Stimulated activated memory B cell treated with anti-CD40 and anti-IgM and Interleukin-4, amounts not matched to agents 10 μg/mL and 1 μg/mL and 100 μg/mL, for 72 hours (primary cell): ENCODE results near the gene KIF24.

Experiments used
- ATAC-seq: fragments of 150-1000 bp; cut with Tn5 transposase; 2 replicates; pipeline ENCODE4 v1.10.0; 2021
- H3K27ac Mint-ChIP-seq: one replicate; pipeline ENCODE4 v1.8.0; 2022; ENCODE audit warnings: mild to moderate bottlenecking, mixed read lengths
- H3K27me3 Mint-ChIP-seq: one replicate; pipeline ENCODE4 v1.8.0; 2022; ENCODE audit warnings: mixed read lengths
- H3K36me3 Mint-ChIP-seq: one replicate; pipeline ENCODE4 v1.8.0; 2022; ENCODE audit warnings: mixed read lengths
- H3K4me1 Mint-ChIP-seq: one replicate; pipeline ENCODE4 v1.8.0; 2022; ENCODE audit warnings: mixed read lengths
- H3K4me3 Mint-ChIP-seq: one replicate; pipeline ENCODE4 v1.8.0; 2022; ENCODE audit warnings: mild to moderate bottlenecking, moderate library complexity, mixed read lengths
- H3K9me3 Mint-ChIP-seq: one replicate; pipeline ENCODE4 v1.8.0; 2022; ENCODE audit warnings: mixed read lengths

Gene KIF24, protein sequence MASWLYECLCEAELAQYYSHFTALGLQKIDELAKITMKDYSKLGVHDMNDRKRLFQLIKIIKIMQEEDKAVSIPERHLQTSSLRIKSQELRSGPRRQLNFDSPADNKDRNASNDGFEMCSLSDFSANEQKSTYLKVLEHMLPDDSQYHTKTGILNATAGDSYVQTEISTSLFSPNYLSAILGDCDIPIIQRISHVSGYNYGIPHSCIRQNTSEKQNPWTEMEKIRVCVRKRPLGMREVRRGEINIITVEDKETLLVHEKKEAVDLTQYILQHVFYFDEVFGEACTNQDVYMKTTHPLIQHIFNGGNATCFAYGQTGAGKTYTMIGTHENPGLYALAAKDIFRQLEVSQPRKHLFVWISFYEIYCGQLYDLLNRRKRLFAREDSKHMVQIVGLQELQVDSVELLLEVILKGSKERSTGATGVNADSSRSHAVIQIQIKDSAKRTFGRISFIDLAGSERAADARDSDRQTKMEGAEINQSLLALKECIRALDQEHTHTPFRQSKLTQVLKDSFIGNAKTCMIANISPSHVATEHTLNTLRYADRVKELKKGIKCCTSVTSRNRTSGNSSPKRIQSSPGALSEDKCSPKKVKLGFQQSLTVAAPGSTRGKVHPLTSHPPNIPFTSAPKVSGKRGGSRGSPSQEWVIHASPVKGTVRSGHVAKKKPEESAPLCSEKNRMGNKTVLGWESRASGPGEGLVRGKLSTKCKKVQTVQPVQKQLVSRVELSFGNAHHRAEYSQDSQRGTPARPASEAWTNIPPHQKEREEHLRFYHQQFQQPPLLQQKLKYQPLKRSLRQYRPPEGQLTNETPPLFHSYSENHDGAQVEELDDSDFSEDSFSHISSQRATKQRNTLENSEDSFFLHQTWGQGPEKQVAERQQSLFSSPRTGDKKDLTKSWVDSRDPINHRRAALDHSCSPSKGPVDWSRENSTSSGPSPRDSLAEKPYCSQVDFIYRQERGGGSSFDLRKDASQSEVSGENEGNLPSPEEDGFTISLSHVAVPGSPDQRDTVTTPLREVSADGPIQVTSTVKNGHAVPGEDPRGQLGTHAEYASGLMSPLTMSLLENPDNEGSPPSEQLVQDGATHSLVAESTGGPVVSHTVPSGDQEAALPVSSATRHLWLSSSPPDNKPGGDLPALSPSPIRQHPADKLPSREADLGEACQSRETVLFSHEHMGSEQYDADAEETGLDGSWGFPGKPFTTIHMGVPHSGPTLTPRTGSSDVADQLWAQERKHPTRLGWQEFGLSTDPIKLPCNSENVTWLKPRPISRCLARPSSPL (N-terminal part only)

DNA sequence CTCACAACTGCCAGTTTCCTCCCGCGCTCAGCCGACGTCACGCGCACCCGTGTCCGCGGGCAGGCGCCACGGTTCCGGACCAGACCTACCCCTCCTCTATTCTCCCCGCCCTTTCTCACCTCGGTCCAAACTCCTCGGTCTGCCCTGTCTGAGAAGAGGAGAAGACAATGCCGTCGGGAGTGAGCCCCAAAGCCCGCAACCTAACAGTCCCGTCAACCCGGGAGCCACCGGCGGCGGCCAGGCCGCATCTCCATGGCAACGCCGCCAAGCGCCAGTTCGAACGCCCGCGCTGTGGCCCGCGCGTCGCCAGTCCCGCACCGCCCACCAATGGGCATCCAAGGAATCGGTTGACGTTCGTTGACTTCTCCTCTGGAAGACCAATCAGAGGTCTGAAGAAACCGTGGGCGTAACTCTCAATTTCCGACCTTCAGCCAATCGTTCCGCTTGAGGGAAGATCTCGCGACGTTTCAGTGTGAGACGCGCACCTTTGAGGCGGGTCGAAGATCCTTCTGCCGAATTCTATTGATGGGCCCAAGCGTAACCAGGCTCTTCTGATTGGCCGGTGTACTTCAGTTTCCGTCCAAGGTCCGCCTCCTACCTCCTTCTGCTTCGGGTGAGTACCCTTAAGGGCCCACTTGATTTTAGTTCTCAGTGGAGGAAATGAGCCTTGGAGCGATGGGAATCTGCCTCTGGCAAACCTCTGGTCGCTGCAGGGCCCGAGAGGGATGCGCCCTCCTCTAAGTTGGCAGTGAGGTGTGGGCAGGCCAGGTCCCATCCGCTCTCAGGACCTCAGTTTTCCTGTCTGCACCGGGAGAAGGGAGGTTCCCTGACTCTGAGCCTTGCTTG lies at the start of gene KIF24, which contains the start of gene NUDT2:
TSS of gene KIF24 (minus strand) at position 282 of the 846 bp plus-strand sequence. CDS start 17,922 bp downstream, outside the sequence.
TSS of gene NUDT2 (plus strand) at position 583 of the 846 bp plus-strand sequence. CDS start 9,471 bp downstream, outside the sequence.
- no peaks in the 10 kb centered on the region for H3K9me3 Mint-ChIP-seq
- H3K27ac Mint-ChIP-seq: peak within 1 kb of the TSS; percentile 100
- H3K4me1 Mint-ChIP-seq: peaks cover 36% of the 10 kb centered on the region
- peak; percentile 98 for ATAC-seq
- peak within 1 kb of the TSS; percentile 97 for H3K4me3 Mint-ChIP-seq
- no peaks in the 10 kb centered on the region for H3K36me3 Mint-ChIP-seq
- no peaks in the 10 kb centered on the region for H3K27me3 Mint-ChIP-seq

DNA sequence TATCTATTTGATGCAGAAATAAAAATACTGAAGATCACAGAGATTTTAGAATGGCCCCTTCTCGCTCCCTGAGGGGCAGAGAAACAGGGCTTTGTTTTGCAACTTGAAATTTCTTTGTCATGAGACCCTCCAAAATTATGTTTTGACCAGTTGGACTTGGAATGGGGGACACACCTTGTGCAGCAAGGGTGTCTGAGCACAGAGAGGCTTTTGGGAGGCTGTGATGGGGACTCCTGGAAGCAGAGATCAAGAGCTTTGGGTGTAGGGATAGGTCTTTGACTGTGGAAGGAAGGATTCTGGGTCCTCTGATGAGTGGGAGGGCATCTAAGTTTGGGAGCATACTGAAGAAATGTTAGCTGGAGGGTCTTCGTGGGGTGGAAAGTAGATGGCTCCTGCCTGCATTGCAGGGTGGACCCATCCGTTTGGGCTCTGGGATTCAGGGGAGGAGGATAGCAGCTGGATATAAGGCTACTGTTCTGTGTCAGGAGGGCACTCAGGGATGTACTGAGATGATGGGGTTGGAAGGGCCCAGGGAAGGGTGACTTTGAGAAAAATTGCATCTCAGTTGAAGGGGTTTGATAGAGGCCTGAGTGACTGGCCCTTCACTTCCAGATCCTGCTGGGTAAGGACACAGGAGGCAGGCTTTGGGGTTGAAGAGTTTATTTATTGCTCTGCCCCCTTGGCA lies 49.5 kb upstream of the KIF24 start:
- Mint-ChIP-seq H3K27ac (no peak overlapping the region), H3K36me3 (no peaks in the 10 kb centered on the region), H3K4me3 (no peak overlapping the region), H3K27me3 (no peaks in the 10 kb centered on the region), H3K9me3 (no peaks in the 10 kb centered on the region), H3K4me1 (peaks cover 32% of the 10 kb centered on the region)
- no peak for ATAC-seq

DNA sequence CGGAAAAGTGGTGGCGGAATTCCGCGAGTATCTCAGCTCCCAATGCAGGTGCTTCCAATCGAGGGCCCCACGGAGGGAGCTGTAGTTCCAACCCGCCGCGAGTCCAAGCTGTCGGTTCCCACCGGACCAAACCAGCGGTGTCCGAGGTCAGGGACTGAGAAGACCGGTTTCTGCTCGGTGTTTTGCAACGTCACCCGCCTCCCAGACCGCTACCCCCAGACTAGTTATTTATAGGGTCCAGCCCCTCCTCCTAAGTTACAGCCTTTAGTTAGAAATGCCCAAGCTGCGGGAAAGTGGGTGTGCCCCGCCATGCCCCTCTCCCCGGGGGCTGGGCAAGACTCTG lies 48.3 kb upstream of the KIF24 start:
- no peaks in the 10 kb centered on the region for H3K9me3 Mint-ChIP-seq
- peaks cover 32% of the 10 kb centered on the region for H3K4me1 Mint-ChIP-seq
- peak overlapping the region; percentile 66 for H3K27ac Mint-ChIP-seq
- no peaks in the 10 kb centered on the region for H3K36me3 Mint-ChIP-seq
- H3K4me3 Mint-ChIP-seq: peak overlapping the region; percentile 89
- no peaks in the 10 kb centered on the region for H3K27me3 Mint-ChIP-seq
- no peak for ATAC-seq

DNA sequence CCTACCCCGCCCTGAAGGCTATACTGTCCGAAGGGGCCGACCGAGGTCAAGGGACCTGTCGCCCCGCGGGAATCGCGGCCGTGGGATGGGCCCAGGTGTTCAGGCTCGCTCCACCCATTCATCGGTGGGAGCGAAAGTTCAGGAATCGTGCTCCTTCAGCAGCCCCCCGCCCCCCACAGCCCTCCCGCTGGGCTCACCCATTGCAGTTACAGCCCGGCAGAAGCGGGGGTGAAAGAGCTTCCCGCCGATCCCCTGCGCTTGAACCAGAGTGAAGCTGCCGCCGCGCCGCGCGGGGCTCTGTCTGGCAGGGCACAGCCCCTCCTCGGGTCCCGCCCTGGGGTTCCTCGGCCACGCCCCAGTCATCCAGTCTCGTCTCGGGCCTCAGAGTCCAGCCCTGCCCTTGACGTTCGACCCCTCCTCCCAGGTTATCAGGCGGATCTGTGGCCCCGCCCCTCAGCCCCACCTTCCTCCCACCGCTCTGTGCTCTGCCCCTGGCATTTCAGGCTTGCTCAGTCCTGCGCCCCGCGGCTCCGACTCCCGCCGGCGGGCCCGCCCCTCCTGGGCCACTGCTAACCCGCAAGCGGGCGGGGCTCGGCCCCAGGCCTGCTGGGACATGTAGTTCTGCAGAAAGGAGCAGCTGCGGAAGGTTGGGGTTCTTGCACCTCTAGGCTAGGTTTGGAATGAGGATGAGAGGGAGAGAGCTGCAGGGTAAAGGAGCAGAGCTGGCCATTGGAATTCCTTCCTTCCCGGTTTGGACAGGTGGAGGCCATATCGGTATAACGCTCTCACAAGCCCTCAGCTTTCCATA lies 47.7 kb upstream of the KIF24 start, which contains the start of gene MYORG:
TSS of gene MYORG (minus strand) at position 303 of the 808 bp plus-strand sequence. CDS start 3,955 bp downstream, outside the sequence.
- H3K4me1 Mint-ChIP-seq: peaks cover 32% of the 10 kb centered on the region
- H3K4me3 Mint-ChIP-seq: peak within 1 kb of the TSS; percentile 89

DNA sequence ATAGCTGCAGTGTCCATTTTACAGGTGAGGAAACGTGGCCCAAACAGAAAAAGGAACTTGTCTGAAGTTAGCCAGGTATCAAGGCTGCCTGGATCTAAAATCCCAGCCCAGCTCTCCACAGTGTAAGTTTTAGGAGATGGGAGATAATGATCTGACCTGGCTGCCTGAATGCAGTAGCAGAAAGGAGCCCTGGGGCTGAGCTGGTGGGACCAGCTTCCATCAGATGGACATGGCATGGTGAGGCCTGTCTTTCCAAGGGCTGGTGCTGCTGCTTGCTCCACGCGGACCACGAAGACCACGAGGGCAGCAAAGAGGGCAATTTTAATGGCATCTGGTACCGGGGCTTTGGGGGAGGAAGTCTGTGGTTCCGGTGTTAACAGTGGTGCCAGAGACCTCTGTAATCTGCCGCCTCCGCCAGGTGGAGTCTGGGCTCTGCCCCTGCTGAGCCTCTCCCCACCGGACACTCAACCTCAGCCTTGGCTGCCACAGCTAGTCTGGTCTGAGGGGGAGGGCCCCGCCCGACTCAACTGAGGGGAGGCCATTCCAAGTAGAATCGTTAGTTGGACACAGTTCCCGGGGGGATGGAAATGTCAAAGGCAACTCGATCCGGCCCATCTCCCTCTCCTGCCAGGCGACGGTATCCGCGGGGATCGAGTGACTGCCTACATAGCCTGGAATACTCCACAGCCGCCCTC lies 47.0 kb upstream of the KIF24 start:
- Mint-ChIP-seq H3K9me3 (no peaks in the 10 kb centered on the region), H3K4me1 (peaks cover 26% of the 10 kb centered on the region), H3K36me3 (no peaks in the 10 kb centered on the region), H3K27me3 (no peaks in the 10 kb centered on the region), H3K27ac (peak overlapping the region; percentile 66), H3K4me3 (peak overlapping the region; percentile 89)
- ATAC-seq: peak; percentile 63

More for the DNA sequence above, 47.7 kb upstream of the KIF24 start, which contains the start of gene MYORG:
- H3K36me3 Mint-ChIP-seq: no peaks in the 10 kb centered on the region
- no peaks in the 10 kb centered on the region for H3K9me3 Mint-ChIP-seq
- H3K27me3 Mint-ChIP-seq: no peaks in the 10 kb centered on the region
- peak; percentile 94 for ATAC-seq
- peak within 1 kb of the TSS; percentile 66 for H3K27ac Mint-ChIP-seq

DNA sequence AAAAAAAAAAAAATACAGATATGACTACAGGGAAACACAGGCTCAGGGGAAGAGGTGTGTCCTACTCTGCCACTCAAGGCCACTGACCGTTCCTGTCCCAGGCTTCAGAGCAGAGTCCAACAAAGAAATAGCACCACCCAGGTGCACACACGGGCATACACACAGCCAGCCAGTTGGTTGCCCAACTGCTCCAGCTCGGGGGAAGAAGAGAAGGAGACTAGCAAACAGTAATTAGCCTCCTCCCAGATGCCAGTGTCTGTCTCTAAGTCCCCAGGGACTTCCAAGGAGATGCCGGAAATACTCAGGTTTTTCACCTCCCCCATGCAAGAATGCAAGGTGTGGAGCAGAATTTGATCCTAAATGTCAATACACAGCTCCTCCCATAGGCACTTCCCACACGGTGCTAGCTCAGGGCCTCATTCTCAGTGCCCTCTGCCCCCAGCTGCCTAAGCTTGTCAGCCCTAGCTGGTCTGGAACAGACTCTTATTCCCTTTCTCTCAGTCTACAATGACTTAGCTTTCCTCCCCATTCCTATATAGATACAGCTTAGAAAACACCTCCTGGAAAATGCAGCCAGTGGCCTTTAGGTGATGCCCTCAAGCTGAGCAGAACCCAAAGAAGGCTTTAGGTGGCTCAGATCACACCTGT lies 46.0 kb upstream of the KIF24 start:
- Mint-ChIP-seq H3K9me3 (no peaks in the 10 kb centered on the region), H3K27me3 (no peaks in the 10 kb centered on the region), H3K27ac (no peak overlapping the region), H3K36me3 (no peaks in the 10 kb centered on the region), H3K4me1 (peaks cover 20% of the 10 kb centered on the region), H3K4me3 (no peak overlapping the region)
- ATAC-seq: no peak

DNA sequence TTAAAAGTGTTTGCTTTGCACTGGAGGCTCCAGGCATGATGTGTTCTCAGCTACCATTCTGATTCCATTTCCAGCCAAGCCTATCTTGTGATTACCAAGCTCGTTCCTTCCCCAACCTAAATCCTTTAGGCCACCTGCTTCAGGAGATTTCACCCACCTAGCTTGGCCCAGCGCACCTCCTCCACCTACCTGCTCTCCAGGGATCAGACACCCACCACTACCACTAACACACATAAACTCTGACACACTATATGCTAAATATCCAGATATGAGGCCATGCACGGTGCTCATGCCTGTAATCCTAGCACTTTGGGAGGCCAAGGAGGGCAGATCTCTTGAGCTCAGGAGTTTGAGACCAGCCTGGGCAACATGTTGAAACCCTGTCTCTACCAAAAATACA lies 45.3 kb upstream of the KIF24 start:
- Mint-ChIP-seq H3K4me1 (peaks cover 13% of the 10 kb centered on the region), H3K9me3 (no peaks in the 10 kb centered on the region), H3K36me3 (no peaks in the 10 kb centered on the region), H3K27me3 (no peaks in the 10 kb centered on the region), H3K4me3 (no peak overlapping the region), H3K27ac (no peak overlapping the region)
- no peak for ATAC-seq

DNA sequence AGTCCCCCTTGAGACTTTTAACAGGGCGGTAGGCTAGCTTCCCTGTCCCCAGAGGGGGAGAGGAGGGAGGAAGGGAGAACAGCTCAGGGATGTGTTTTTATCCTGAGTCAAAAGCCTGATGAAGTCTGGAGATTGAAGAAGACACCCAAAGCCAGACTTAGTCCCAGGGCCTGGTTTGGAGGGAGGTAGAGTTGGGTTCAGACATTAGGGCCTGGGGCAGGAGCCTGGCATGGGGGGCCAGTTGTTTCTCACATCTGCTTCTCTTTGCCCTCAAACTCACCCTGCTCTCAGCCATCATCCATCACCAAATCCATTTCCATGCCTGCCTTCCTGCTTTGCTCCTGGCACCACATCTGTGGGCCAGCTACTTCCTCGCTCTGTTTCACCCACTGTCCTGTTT lies 44.7 kb upstream of the KIF24 start:
- Mint-ChIP-seq H3K27me3 (no peaks in the 10 kb centered on the region), H3K27ac (no peak overlapping the region), H3K4me1 (peaks cover 9% of the 10 kb centered on the region), H3K9me3 (no peaks in the 10 kb centered on the region), H3K4me3 (no peak overlapping the region), H3K36me3 (peaks cover 3% of the 10 kb centered on the region)
- no peak for ATAC-seq

DNA sequence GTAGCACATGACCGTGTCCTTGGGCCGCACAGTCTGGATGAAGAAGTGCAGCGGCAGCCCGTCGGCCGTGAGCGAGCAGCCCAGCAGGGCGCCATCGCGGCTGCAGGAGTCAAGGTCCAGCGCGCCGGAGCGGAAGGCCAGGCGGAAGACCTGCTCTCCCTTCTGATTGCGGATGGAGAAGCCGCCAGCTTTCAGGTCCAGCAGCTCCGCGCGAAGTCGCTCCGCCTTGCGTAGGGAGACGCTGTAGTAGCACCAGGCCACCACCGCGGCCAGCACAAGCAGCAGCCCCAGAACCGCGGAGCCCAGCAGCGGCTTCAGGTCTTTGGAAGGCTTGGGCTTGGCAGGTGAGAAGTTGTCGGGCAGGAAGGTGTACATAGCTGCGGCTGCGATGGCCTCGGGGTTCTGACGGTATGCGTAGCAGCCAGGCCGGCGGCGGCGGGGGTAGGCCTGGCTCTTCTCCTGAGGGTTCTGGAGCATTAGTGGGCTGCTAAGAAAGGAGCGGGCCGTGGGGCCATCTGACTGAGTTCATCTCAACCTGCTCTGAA lies 43.5 kb upstream of the KIF24 start:
- H3K4me3 Mint-ChIP-seq: no peak overlapping the region

DNA sequence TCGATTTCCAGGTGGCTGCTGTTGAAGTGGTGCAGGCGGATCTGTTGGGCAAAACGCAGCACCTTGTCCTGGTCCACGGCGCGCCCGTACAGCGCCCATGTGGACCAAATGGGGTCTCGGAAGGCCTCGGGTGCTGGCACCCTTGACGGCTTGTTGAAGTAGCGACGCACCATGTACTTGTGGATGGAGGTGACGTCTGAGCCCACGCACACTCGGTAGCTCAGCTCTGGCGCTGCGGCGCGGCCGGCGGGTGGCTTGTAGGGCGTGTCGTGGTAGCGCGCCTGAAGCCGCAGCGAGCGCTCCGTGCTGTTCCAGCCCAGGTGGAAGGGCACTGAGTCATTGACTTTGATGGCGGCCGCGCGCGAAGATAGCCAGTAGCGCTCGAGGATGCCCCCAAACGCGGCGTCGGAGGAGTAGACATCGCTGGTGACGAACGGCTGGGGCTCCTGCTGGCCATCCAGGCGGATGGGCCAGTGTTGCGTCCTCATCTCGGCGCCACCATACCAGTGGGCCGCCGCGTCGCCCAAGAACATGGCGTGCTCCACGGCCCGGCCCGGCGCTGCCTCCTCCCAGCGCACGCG lies 42.9 kb upstream of the KIF24 start:
- Mint-ChIP-seq H3K4me1 (peaks cover 9% of the 10 kb centered on the region), H3K4me3 (no peak overlapping the region), H3K27me3 (no peaks in the 10 kb centered on the region), H3K36me3 (peaks cover 7% of the 10 kb centered on the region), H3K27ac (no peak overlapping the region), H3K9me3 (peaks cover 7% of the 10 kb centered on the region)
- no peak for ATAC-seq

More for the DNA sequence above, 43.5 kb upstream of the KIF24 start:
- peaks cover 7% of the 10 kb centered on the region for H3K36me3 Mint-ChIP-seq
- H3K9me3 Mint-ChIP-seq: peaks cover 2% of the 10 kb centered on the region
- no peak overlapping the region for H3K27ac Mint-ChIP-seq
- peaks cover 9% of the 10 kb centered on the region for H3K4me1 Mint-ChIP-seq
- ATAC-seq: no peak
- H3K27me3 Mint-ChIP-seq: no peaks in the 10 kb centered on the region

DNA sequence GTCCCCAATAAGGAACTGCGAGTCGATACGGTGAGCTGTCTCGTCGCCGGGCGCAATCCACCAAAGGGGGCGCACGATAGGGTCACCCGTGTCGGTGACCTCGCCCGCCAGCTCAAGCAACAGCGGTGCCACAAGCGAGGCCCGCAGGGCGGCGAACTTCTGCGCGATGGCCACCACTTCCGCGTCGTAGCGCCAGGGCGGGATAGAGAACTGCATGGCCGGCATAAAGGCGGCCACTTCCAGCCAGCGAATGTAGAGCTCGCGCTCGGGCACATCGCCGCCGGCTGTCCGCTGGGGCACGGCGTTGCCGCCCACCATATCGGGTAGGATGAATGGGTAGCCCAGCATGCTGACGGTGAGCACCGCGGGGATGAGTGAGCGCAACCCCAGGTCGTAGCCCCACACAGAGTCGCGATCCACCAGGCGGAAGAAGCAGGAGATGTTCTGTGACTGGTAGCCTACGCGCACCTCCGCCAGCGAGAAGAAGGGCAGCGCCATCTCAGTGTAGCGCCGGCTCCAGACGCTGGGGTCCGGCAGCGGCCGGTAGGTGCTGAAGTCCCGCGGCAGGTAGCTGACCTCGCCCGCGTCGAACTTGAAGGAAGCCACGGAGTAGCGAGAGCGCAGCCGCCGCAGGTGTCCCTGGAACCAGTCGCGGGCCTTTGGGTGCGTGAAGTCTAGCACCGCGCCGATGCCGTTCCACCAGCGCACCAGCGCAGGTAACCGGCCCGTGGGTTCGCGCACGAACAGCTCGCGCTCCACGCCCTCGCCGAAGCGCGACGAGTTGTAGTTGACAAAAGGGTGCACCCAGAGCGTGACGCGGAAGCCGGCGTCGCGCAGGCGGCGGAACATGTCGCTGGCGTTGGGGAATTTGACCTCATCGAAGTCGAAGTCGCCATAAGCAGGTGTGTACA lies 42.2 kb upstream of the KIF24 start:
- Mint-ChIP-seq H3K9me3 (peaks cover 12% of the 10 kb centered on the region), H3K4me1 (peaks cover 7% of the 10 kb centered on the region), H3K27me3 (no peaks in the 10 kb centered on the region), H3K27ac (no peak overlapping the region), H3K4me3 (peak overlapping the region; percentile 47), H3K36me3 (peaks cover 7% of the 10 kb centered on the region)
- ATAC-seq: peak; percentile 9
